ENCODE measurements around the gene TEX52. TPM values are rescaled to one million over a fixed set of nuclear protein-coding genes. Genes with fewer than 3 reads are reported as not detected.

Gene TEX52
- total and polyA plus RNA-seq, 2 of the 13 experiments (the other 11 are each of a cell fraction or from before 2014, with no cell fraction given), result 0.05 TPM; not detected in 1

DNA sequence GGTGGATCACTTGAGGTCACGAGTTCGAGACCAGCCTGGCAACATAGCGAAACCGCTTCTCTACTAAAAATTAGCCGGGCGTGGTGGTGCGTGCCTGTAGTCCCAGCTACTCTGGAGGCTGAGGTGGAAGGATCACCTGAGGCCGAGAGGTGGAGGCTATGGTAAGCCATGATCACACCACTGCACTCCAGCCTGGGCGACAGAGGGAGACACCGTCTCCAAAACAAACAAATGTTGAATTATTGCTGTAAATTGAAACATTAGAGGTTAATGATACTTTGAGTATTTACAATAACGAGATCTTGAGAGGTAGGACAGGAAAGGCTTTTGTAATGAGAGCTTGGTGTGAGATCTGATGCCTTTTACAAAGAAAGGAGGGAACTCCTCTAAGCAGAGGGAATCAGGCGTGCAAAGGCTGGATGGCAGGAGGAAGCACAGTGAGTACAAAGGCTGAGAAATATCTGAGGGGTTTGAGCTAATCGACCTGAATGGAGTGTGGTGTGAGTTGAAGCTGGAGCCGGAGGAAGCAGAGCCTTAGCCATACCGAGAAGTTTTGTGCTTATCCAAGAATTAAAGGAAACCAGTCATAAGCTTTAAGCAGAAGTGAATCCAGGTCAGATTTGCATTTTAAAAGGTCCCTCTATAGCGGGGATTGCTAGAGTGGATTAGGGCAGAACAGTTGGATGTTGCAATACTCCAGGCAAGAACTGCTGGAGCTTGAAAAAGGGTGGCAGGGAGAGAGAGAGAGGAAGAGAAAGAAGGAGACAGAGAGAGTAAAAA, 21.3 kb upstream of the TEX52 start (continued):
- TF ChIP-seq, protein P1, sequence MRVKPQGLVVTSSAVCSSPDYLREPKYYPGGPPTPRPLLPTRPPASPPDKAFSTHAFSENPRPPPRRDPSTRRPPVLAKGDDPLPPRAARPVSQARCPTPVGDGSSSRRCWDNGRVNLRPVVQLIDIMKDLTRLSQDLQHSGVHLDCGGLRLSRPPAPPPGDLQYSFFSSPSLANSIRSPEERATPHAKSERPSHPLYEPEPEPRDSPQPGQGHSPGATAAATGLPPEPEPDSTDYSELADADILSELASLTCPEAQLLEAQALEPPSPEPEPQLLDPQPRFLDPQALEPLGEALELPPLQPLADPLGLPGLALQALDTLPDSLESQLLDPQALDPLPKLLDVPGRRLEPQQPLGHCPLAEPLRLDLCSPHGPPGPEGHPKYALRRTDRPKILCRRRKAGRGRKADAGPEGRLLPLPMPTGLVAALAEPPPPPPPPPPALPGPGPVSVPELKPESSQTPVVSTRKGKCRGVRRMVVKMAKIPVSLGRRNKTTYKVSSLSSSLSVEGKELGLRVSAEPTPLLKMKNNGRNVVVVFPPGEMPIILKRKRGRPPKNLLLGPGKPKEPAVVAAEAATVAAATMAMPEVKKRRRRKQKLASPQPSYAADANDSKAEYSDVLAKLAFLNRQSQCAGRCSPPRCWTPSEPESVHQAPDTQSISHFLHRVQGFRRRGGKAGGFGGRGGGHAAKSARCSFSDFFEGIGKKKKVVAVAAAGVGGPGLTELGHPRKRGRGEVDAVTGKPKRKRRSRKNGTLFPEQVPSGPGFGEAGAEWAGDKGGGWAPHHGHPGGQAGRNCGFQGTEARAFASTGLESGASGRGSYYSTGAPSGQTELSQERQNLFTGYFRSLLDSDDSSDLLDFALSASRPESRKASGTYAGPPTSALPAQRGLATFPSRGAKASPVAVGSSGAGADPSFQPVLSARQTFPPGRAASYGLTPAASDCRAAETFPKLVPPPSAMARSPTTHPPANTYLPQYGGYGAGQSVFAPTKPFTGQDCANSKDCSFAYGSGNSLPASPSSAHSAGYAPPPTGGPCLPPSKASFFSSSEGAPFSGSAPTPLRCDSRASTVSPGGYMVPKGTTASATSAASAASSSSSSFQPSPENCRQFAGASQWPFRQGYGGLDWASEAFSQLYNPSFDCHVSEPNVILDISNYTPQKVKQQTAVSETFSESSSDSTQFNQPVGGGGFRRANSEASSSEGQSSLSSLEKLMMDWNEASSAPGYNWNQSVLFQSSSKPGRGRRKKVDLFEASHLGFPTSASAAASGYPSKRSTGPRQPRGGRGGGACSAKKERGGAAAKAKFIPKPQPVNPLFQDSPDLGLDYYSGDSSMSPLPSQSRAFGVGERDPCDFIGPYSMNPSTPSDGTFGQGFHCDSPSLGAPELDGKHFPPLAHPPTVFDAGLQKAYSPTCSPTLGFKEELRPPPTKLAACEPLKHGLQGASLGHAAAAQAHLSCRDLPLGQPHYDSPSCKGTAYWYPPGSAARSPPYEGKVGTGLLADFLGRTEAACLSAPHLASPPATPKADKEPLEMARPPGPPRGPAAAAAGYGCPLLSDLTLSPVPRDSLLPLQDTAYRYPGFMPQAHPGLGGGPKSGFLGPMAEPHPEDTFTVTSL (CRISPR knock-in tag; IDR thresholded peaks at IDR 0.05; ENCODE audit: borderline replicate concordance), result no peak
- TF ChIP-seq MLLT10 (CRISPR knock-in tag; IDR thresholded peaks at IDR 0.05) (no peak), ZNF224 (CRISPR knock-in tag; IDR thresholded peaks at IDR 0.05) (no peak), MAZ (IDR thresholded peaks at IDR 0.05; ENCODE audit: borderline replicate concordance, low read depth, low read length) (no peak), MAZ (CRISPR knock-in tag; IDR thresholded peaks at IDR 0.05; ENCODE audit: low read depth) (no peak), RBAK (CRISPR knock-in tag; IDR thresholded peaks at IDR 0.05) (no peak), EZH2 (conservative IDR thresholded peaks at IDR 0.05; ENCODE audit: low read depth, low read length) (no peak), ZNF580 (CRISPR knock-in tag; IDR thresholded peaks at IDR 0.05; ENCODE audit: borderline replicate concordance, low read depth) (peak; percentile 41; the same call in 1 of the 2 replicates), ZMYM2 (CRISPR knock-in tag; IDR thresholded peaks at IDR 0.05) (0 out of 2 replicates have a peak, but pooled peaks have one; percentile 44), SP1 (IDR thresholded peaks at IDR 0.05) (no peak), SP1 (CRISPR knock-in tag; IDR thresholded peaks at IDR 0.05) (no peak), ZNF576 (CRISPR knock-in tag; IDR thresholded peaks at IDR 0.05) (no peak), EHMT2 (IDR thresholded peaks at IDR 0.05; ENCODE audit: borderline replicate concordance, low read depth, low read length) (0 out of 2 replicates have a peak, but pooled peaks have one; percentile 40), HMGXB4 (CRISPR knock-in tag; IDR thresholded peaks at IDR 0.05; ENCODE audit: borderline replicate concordance in 1 of 2, low read depth in 1 of 2) (peak in 1 of 2 experiments; percentile 24; a peak in 1 of 4 replicates), ZNF468 (CRISPR knock-in tag; IDR thresholded peaks at IDR 0.05) (no peak), GTF3A (CRISPR knock-in tag; conservative IDR thresholded peaks at IDR 0.05) (0 out of 2 replicates have a peak, but pooled peaks have one; percentile 38), ZNF24 (IDR thresholded peaks at IDR 0.05) (no peak), SYNCRIP (IDR thresholded peaks at IDR 0.05; ENCODE audit: insufficient read depth, low read depth, low read length) (no peak)
- TF ChIP-seq, protein P2, sequence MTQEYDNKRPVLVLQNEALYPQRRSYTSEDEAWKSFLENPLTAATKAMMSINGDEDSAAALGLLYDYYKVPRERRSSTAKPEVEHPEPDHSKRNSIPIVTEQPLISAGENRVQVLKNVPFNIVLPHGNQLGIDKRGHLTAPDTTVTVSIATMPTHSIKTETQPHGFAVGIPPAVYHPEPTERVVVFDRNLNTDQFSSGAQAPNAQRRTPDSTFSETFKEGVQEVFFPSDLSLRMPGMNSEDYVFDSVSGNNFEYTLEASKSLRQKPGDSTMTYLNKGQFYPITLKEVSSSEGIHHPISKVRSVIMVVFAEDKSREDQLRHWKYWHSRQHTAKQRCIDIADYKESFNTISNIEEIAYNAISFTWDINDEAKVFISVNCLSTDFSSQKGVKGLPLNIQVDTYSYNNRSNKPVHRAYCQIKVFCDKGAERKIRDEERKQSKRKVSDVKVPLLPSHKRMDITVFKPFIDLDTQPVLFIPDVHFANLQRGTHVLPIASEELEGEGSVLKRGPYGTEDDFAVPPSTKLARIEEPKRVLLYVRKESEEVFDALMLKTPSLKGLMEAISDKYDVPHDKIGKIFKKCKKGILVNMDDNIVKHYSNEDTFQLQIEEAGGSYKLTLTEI (CRISPR knock-in tag; conservative IDR thresholded peaks at IDR 0.05), result no peak

All from HepG2 (cell line).